Measurements from ENCODE around the gene PRR23B. TPM values are rescaled to one million over a fixed set of nuclear protein-coding genes. Genes with fewer than 3 reads are reported as not detected.

PRR23B gene
- total RNA-seq, 2 experiments from 2014 or later, result not detected

Other genes starting within 250 kb of the PRR23B start
- gene PIK3CB, start 186.0 kb downstream of the PRR23B start, total RNA-seq, result 10 to 100 TPM; 15.5 to 16.7 TPM
- not detected for gene FOXL2, start 73.8 kb downstream of the PRR23B start, total RNA-seq
- not detected for gene FOXL2NB, start 73.7 kb downstream of the PRR23B start, total RNA-seq
- gene PRR23A, start 14.7 kb downstream of the PRR23B start, total RNA-seq, result not detected
- not detected for gene PRR23C, start 24.0 kb upstream of the PRR23B start, total RNA-seq

Data from activated CD4-positive, alpha-beta T cell treated with anti-CD3 and anti-CD28 coated beads, Interleukin-2, amount 10 ng/mL, durations not matched to agents 7 days and 5 days (primary cell).